ENCODE measurements around the gene SERGEF.

DNA sequence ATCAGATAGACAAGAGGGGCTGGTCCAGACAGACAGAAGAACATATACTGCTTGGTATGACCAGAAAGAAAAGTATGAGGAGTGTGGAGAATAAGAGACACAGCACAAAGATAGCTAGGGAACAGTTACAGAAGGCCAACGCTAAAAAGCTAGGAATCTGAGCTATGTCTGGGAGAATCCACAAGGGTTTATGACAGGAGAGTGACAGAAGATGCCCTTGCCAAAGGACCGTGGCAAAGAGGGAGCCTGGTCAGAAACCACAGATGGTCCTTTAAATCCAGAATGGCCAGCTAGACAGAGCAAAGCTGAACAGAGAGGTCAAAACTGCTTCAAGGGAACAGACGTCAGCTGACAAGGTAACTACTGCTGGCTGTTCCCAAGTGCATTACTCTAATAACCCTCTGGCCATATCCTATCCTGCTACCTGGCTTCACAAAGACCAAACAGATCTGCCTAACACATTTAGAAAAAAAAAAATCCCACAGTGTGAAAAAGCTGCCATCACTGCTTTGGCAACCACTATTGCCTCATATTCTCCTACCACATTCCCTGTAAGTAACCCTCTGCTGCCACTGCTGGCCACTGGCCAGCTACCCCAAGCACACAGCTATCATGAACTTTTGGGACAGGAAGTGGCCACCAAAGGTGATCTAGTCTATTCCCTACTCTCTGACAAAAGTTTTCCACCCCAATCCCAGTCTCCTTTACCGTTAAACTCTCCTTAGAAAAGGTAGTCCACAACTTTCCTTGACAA, 7.3 kb downstream of the SERGEF start:
- TF ChIP-seq, protein P1, sequence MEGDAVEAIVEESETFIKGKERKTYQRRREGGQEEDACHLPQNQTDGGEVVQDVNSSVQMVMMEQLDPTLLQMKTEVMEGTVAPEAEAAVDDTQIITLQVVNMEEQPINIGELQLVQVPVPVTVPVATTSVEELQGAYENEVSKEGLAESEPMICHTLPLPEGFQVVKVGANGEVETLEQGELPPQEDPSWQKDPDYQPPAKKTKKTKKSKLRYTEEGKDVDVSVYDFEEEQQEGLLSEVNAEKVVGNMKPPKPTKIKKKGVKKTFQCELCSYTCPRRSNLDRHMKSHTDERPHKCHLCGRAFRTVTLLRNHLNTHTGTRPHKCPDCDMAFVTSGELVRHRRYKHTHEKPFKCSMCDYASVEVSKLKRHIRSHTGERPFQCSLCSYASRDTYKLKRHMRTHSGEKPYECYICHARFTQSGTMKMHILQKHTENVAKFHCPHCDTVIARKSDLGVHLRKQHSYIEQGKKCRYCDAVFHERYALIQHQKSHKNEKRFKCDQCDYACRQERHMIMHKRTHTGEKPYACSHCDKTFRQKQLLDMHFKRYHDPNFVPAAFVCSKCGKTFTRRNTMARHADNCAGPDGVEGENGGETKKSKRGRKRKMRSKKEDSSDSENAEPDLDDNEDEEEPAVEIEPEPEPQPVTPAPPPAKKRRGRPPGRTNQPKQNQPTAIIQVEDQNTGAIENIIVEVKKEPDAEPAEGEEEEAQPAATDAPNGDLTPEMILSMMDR (conservative IDR thresholded peaks at IDR 0.05; ENCODE audit: low read depth, low read length) = no peak
- no peak for TF ChIP-seq POLR2A (IDR thresholded peaks at IDR 0.05; ENCODE audit: low read depth, low read length)
- TF ChIP-seq SMC3 (IDR thresholded peaks at IDR 0.05; ENCODE audit: low read depth, low read length) = no peak
- TF ChIP-seq RFX5 (IDR thresholded peaks at IDR 0.05; ENCODE audit: low read depth, low read length) = no peak
- no peak for TF ChIP-seq BHLHE40 (IDR thresholded peaks at IDR 0.05; ENCODE audit: low read depth, low read length)
- TF ChIP-seq CEBPB (IDR thresholded peaks at IDR 0.05; ENCODE audit: low read depth, low read length) = no peak
- no peak for TF ChIP-seq CHD1 (IDR thresholded peaks at IDR 0.05; ENCODE audit: low read depth, low read length)
- TF ChIP-seq RCOR1 (IDR thresholded peaks at IDR 0.05; ENCODE audit: insufficient replicate concordance, low read length) = no peak
- no peak for TF ChIP-seq MAFK (IDR thresholded peaks at IDR 0.05; ENCODE audit: low read depth, low read length)
- TF ChIP-seq RAD21 (IDR thresholded peaks at IDR 0.05; ENCODE audit: low read length) = no peak

Data from IMR-90 (cell line).